C4-2B (cell line): ENCODE measurements around the gene BAG1.

Experiments
- H3K27ac ChIP-seq: fragments of 450-650 bp; 2 replicates; pipeline ENCODE4 v1.5.1; 2017
- ZFX ChIP-seq: fragments of 450-650 bp; IDR thresholded peaks from 2 replicates; pipeline ENCODE4 v1.6.1; 2017
- TF ChIP-seq, protein P1 (sequence below): fragments of 450-650 bp; conservative IDR thresholded peaks from 2 replicates; pipeline ENCODE4 v1.5.1; 2017; ENCODE audit warnings: mild to moderate bottlenecking

The BAG1 gene

DNA sequence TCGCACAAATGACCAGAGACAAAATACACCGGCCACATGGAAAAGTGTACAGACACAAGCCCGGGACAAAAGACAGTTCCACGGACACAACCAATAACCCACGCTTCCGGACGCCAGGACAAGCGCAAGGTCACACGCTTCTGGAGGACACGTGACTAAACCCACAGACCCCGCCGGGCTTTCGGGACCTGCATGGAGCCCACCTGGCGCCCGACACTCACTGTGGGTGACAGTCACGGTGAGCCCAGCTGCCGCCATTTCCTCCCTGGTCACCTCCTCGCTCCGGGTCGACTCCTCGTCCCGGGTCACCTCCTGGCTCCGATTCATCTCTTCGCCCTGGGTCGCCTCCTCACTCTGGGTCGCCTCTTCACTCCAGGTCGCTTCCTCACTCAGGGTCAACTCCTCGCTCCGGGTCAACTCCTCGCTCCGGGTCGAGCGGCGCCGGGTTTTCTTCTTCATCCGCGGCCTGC is 470 bp downstream of the BAG1 start:
- TF ChIP-seq, protein P1, sequence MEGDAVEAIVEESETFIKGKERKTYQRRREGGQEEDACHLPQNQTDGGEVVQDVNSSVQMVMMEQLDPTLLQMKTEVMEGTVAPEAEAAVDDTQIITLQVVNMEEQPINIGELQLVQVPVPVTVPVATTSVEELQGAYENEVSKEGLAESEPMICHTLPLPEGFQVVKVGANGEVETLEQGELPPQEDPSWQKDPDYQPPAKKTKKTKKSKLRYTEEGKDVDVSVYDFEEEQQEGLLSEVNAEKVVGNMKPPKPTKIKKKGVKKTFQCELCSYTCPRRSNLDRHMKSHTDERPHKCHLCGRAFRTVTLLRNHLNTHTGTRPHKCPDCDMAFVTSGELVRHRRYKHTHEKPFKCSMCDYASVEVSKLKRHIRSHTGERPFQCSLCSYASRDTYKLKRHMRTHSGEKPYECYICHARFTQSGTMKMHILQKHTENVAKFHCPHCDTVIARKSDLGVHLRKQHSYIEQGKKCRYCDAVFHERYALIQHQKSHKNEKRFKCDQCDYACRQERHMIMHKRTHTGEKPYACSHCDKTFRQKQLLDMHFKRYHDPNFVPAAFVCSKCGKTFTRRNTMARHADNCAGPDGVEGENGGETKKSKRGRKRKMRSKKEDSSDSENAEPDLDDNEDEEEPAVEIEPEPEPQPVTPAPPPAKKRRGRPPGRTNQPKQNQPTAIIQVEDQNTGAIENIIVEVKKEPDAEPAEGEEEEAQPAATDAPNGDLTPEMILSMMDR, result no peak
- TF ChIP-seq ZFX, result no peak; the same call in 1 of the 2 replicates

DNA sequence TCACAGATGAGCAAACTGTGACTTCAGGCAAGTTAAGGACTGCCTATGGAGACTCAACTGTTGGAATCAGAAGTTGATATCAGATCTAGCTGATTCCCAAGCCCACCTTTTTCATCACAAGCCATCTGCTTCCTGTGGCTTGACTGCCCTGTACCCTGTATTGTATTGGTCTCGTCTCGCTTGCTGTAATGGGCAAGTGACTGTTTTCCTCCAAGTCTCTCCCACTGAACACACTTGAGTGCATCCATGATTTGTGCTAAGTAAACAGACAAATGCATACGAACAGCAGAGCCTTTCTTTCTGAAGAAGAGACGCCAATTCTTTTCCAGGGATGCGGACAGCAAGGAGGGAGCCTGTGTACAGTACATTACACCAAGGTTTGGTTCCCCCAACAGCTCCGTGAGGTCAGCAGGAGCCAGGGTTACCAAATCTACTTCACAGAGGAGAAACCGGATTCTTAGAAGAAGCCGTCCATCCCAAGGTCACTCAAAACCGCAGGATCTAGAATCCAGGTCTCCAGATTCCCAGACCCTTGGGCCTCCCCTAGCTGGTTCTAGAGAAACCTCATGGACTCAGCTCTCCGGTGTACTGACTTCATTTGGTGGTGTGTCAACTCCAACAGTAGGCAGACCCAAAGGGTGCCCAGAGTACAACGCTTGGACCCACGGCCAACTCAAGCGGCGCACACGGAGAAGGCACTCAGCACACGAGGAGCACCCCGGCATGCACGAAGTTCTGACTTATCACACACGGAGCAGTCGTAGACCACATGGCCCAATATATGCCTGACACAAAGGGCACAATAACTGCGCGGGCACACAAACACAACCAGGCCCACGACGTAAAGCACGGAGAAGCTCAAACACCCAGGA is 1.1 kb downstream of the BAG1 start:
- H3K27ac ChIP-seq, result peak overlapping the region; percentile 93
- TF ChIP-seq ZFX, result no peak
- TF ChIP-seq, protein P1, result no peak

More for the DNA sequence above, 470 bp downstream of the BAG1 start:
- peak overlapping the region; percentile 93 for H3K27ac ChIP-seq

DNA sequence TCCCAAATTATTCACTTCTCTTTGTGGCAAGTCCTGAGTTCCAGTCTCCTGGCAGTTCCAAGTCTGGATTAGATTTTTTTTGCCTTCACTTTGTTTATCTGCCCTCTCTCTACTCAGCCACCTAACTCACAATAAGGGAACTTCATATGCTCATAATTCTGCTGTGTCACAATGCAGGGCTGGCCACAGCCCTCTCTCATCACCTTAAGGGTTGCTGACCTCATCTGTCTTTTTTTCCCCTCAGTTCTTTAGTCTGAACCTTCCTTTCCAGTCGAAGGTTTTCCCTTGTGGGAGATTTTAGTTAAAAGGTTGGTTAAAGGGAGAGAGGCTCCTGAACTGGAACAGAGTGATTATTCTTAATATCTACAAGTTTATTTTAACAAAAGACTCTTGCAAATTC is 4.1 kb downstream of the BAG1 start:
- no peak for TF ChIP-seq ZFX
- TF ChIP-seq, protein P1, result no peak
- no peak overlapping the region for H3K27ac ChIP-seq

DNA sequence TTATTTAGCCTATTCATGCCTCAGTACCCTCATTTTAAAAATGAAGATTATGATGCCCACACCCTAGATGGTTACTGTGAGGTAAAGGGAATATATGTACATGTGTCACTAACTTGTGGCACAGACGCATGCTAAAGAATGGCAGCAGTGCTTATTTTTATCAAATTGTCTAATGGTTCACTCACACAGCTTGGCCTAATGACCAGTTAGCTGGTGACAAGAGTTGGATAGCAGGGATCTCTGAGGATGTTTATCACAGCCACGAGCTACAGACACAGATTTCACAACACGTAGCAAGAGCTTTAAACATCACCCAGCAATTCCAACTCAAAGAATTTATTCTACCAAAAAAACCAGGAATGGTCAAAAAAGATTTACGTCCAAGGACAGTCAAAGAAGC is 7.2 kb downstream of the BAG1 start:
- TF ChIP-seq ZFX, result no peak
- TF ChIP-seq, protein P1, result no peak
- no peak overlapping the region for H3K27ac ChIP-seq

DNA sequence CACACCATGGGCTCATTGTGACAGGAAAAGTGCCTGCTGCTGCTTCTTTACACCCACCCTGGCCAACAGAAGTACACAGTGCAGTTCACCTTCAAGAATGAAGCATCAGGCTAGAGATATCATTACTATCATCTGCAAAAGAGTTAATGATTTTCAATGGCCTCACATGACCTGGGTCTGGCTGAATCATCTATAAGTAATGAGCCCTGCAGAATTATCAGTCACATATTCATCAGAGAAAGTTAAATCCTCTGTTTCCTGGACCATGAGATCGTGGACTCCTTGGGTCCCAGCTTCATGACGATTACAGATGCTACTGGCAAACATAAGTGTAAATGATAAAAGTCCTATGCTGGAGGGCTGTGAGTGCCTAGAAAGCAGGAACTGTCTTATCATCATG is 8.3 kb downstream of the BAG1 start:
- no peak overlapping the region for H3K27ac ChIP-seq
- TF ChIP-seq ZFX, result no peak
- TF ChIP-seq, protein P1, result no peak

DNA sequence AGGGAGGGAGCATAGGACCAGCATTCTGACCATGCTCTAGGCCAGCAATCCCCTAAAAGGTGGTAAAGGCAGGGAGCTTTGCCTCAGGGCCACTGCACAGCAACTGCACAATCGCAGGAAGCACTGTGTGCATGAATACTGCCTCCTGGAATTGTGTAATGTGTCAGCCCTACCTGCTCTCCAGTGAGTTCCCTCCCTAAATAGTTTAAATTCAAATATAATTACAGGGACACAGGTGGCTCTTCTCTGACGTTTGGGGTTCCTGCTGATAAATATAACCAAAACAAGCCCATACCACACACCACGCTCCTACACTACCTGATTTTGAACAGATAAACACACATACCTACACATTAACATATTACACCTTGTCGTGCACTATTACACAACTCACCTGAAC is 9.0 kb downstream of the BAG1 start:
- no peak overlapping the region for H3K27ac ChIP-seq
- TF ChIP-seq, protein P1, result no peak
- no peak for TF ChIP-seq ZFX

DNA sequence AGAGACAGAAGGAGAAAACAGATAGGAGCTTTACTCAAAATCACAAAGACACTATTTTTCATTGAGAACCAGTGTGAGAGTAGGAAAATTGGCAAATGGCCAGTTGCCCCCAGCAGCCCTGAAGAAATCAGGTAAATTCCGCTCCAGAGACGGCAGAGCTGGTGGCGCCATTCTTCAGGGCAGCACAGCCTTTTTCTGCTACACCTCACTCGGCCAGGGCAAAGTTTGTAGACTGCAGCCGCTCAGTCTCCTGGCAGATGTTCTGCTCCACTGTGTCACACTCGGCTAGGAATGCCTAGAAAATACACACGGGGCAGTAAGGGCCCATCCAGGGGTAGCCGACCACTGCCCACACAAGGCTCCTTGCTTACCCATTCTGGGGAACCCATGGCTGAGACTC is 9.5 kb downstream of the BAG1 start:
- TF ChIP-seq, protein P1, result no peak
- TF ChIP-seq ZFX, result no peak
- H3K27ac ChIP-seq, result no peak overlapping the region
